NCI-H524 treated with DMSO at 0.1 percent for 48 hours (cell line): ENCODE results near the gene BACH2.
"Not testable (repeated sequence)": the region's sequence is repeated elsewhere in the genome, so short reads cannot be mapped to it uniquely, and the experiment has no call there.

Experiments used
- DNase-seq: peaks from one replicate; lab custom pipeline; 2025; lab: John Stamatoyannopoulos, UW

The BACH2 gene

GRCh38 chr6:89938014-89938413 is 358.6 kb downstream of the BACH2 start:
- no peak for DNase-seq

- DNase-seq, result no peak
Observed at GRCh38 chr6:89936177-89936576, 360.5 kb downstream of the BACH2 start.

- DNase-seq, result no peak
Observed at GRCh38 chr6:89934685-89935366, 361.8 kb downstream of the BACH2 start.

GRCh38 chr6:89932245-89932802 is 364.3 kb downstream of the BACH2 start:
- DNase-seq, result no peak

- no peak for DNase-seq
Observed at GRCh38 chr6:89930789-89931188, 365.9 kb downstream of the BACH2 start.

GRCh38 chr6:89928604-89929003 is 368.0 kb downstream of the BACH2 start:
- no peak for DNase-seq

- DNase-seq, result no peak
Observed at GRCh38 chr6:89927791-89928550, 368.7 kb downstream of the BACH2 start.

- DNase-seq, result no peak
Observed at GRCh38 chr6:89927264-89927663, 369.4 kb downstream of the BACH2 start.

GRCh38 chr6:89925826-89926225 is 370.8 kb downstream of the BACH2 start:
- DNase-seq, result no peak

- DNase-seq, result no peak
Observed at GRCh38 chr6:89924231-89924630, 372.4 kb downstream of the BACH2 start.

- DNase-seq, result no peak
Observed at GRCh38 chr6:89921691-89922090, 375.0 kb downstream of the BACH2 start.

GRCh38 chr6:89921197-89921596 is 375.4 kb downstream of the BACH2 start:
- no peak for DNase-seq

- no peak for DNase-seq
Observed at GRCh38 chr6:89917801-89918366, 378.8 kb downstream of the BACH2 start.

GRCh38 chr6:89917216-89917615 is 379.4 kb downstream of the BACH2 start:
- DNase-seq, result no peak

- no peak for DNase-seq
Observed at GRCh38 chr6:89916136-89916920, 380.3 kb downstream of the BACH2 start.

GRCh38 chr6:89910902-89911240 is 385.8 kb downstream of the BACH2 start:
- no peak for DNase-seq

GRCh38 chr6:89910001-89910901 is 386.4 kb downstream of the BACH2 start:
- not testable (repeated sequence) for DNase-seq

- DNase-seq, result no peak
Observed at GRCh38 chr6:89895276-89895874, 401.3 kb downstream of the BACH2 start.

- DNase-seq, result no peak
Observed at GRCh38 chr6:89894169-89894568, 402.5 kb downstream of the BACH2 start, which contains the start of gene GJA10. Gene GJA10 (plus strand): TSS chr6:89894469. CDS start chr6:89894469, 0 bp downstream.

- DNase-seq, result not testable (repeated sequence)
Observed at GRCh38 chr6:89892577-89892976, 404.1 kb downstream of the BACH2 start.
